Ovary (tissue), 3 donors: Measurements from ENCODE around the gene SLC43A1.

Experiments
- CTCF ChIP-seq, 3 donors: fragments of 450-650 bp in 2 of 3; fragments of 200-600 bp in 1 of 3; IDR thresholded peaks; one replicate each; pipeline versions ENCODE4 v1.5.1 to v1.8.0; 2016 to 2022; ENCODE audit warnings: antibody characterized with exemption in 3 of 3, mild to moderate bottlenecking in 1 of 3
- EP300 ChIP-seq: sonication (generic); formaldehyde crosslinking; IDR thresholded peaks from one replicate; pipeline ENCODE4 v1.6.1; 2017; ENCODE audit warnings: antibody characterized with exemption
- POLR2A ChIP-seq: fragments of 450-650 bp; IDR thresholded peaks from one replicate; pipeline ENCODE4 v1.6.1; 2017; ENCODE audit warnings: antibody characterized with exemption, mild to moderate bottlenecking, moderate library complexity
- donor health status: DM: no; HTN: no; CAD: no.

GRCh38 chr11:57438345-57439285 is 76.9 kb downstream of the SLC43A1 start:
- TF ChIP-seq CTCF (IDR thresholded peaks at IDR 0.05) (no peak), POLR2A (no peak), EP300 (no peak)
